AG04449 (cell line): ENCODE measurements around the gene C2CD2.

ENCODE experiments used
- CTCF ChIA-PET: fragments of 350-600 bp; formaldehyde crosslinking; extraction: SDS; loops from one replicate; lab custom pipeline; 2021; ENCODE audit warnings: antibody characterized with exemption; lab: Yijun Ruan, JAX
- POLR2A ChIA-PET: fragments of 400-600, 350-600 bp; formaldehyde crosslinking; extraction: SDS; loops from one replicate; lab custom pipeline; 2020; ENCODE audit warnings: antibody characterized with exemption, inconsistent platforms; lab: Yijun Ruan, JAX
- DNase-seq: peaks from one replicate; pipeline ENCODE4 v3.0.0-alpha.2; 2010; ENCODE audit warnings: low read depth, low spot score
- H3K4me3 ChIP-seq: 2 replicates; pipeline ENCODE4 v1.5.1; 2011; ENCODE audit warnings: low read depth, mild to moderate bottlenecking, control low read depth, low read length
- TF ChIP-seq, protein P1 (sequence below): IDR thresholded peaks from one replicate; pipeline ENCODE4 v1.5.1; 2011; ENCODE audit warnings: mild to moderate bottlenecking, moderate library complexity, low read length, control low read depth, inconsistent platforms; ENCODE audit not compliant: insufficient read depth; ENCODE audit errors: missing control alignments

The C2CD2 gene

DNA sequence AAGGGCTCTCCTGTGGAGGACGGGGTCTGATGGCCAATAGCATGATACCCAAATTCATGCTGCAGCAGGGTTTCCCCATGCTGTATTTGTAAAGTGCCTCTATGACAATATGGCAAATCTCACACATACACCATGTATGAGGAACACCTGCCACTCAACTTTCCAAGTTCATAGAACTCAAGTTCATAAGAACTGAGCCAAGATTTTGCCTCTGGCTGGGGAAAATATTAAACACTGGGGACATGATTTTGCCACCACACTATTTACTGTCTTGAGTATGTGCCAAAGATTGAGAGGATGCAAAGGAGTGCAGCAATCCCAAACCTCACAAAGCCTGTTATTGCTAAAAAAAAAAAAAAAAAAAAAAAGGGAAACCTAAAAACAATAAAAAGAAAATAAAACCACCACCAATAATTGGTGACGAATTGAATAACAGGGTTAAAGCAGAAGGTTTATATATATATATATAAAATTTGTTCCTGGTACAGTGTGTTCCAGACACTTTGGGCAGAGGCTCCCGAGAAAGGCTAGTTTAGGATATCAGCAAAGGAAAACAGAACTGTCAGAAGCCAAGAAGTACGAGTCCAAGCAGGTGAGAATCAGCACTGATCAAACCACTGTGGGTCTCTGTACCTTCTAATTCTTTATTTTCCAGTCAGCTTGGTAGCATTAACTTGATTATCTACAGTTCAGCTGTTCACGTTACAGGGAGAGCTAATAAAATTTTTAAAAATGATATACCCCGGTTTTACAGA is 32.0 kb upstream of the C2CD2 start:
- CTCF ChIA-PET, result interaction anchor here (1.4 to 1.6 kb wide), 2 partner anchors 11 to 21 kb away, joined by 3 read pairs; no protein-coding TSS in a partner anchor
- H3K4me3 ChIP-seq, result no peak overlapping the region
- DNase-seq, result no peak
- TF ChIP-seq, protein P1, sequence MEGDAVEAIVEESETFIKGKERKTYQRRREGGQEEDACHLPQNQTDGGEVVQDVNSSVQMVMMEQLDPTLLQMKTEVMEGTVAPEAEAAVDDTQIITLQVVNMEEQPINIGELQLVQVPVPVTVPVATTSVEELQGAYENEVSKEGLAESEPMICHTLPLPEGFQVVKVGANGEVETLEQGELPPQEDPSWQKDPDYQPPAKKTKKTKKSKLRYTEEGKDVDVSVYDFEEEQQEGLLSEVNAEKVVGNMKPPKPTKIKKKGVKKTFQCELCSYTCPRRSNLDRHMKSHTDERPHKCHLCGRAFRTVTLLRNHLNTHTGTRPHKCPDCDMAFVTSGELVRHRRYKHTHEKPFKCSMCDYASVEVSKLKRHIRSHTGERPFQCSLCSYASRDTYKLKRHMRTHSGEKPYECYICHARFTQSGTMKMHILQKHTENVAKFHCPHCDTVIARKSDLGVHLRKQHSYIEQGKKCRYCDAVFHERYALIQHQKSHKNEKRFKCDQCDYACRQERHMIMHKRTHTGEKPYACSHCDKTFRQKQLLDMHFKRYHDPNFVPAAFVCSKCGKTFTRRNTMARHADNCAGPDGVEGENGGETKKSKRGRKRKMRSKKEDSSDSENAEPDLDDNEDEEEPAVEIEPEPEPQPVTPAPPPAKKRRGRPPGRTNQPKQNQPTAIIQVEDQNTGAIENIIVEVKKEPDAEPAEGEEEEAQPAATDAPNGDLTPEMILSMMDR, result no peak
- POLR2A ChIA-PET, result no interaction called here

- ChIA-PET CTCF (interaction anchor here (0.7 kb wide), 1 partner anchor 134 kb away, joined by 3 read pairs; no protein-coding TSS in a partner anchor), POLR2A (no interaction called here)
- no peak overlapping the region for H3K4me3 ChIP-seq
- TF ChIP-seq, protein P1, result no peak
- no peak for DNase-seq
These were observed 29.4 kb upstream of the C2CD2 start for GRCh38 chr21:41983229-41983628.

DNA sequence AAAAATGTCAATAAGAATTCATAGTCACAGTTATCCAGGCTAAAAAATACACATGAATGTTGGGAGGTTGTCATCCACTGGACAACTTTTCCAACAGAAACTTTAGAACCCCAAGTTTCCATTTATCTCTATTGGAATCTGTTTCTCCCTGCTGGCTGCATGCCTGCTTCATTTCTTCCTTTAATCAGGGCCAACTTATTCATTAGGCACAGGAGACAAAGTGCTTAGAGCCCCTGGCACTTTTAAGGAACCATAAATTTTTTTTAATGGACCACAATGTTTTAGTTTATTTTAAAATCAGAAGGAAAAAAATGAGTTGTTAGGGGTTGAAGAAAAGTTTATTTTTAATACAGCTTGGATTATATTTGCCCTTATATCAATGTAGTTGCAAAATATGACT is 26.7 kb upstream of the C2CD2 start:
- TF ChIP-seq, protein P1, result no peak
- CTCF ChIA-PET, result interaction anchor here (1.1 to 1.2 kb wide), 2 partner anchors 10 to 12 kb away, joined by 3 to 4 read pairs; no protein-coding TSS in a partner anchor
- no peak overlapping the region for H3K4me3 ChIP-seq
- no peak for DNase-seq
- POLR2A ChIA-PET, result no interaction called here

DNA sequence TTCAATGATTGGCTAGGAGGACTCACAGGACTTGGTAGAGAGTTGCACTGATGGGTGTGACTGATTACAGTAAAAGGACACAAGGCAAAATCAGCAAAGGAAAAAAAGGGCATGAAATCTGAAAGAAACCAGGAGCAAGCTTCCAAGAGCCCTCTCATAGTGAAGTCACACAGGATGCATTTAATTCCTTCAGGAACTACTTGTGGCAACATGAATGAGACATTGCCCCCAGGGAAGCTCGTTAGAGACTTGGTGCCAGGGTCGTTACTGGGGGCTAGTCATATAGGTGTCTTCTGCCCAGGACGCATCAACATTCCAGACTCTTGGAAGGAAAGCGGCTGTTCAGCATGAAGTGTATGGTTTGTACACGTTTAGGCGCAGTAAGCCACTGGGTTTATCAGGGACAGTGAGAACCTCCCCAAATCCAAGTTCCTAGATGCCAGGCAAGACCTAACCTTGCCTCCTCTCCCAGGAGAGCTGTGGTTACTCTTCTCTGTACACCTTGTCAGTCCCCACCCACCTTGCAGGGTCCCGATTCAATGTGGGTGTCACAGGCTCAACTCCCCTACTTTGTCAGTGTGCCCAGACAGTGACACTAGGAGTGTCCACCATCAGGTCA is 26.0 kb upstream of the C2CD2 start:
- no peak for DNase-seq
- H3K4me3 ChIP-seq, result no peak overlapping the region
- ChIA-PET POLR2A (no interaction called here), CTCF (no interaction called here)
- TF ChIP-seq, protein P1, result no peak

- no peak for DNase-seq
- ChIA-PET POLR2A (no interaction called here), CTCF (no interaction called here)
- H3K4me3 ChIP-seq, result no peak overlapping the region
- TF ChIP-seq, protein P1, result no peak
These were observed 25.5 kb upstream of the C2CD2 start for GRCh38 chr21:41979335-41979734.
